HuH-7 (cell line): ENCODE data around the gene KRTAP10-5.

Source experiments
- DNase-seq: peaks from one replicate; pipeline ENCODE4 v3.0.0; 2011; ENCODE audit warnings: low spot score

KRTAP10-5 gene

GRCh38 chr21:44529503-44530125, 50.8 kb downstream of the KRTAP10-5 start:
- no peak for DNase-seq
